Keratinocyte (primary cell): ENCODE results near the gene NAXE.

Experiments
- EZH2 ChIP-seq: IDR thresholded peaks from one replicate; pipeline ENCODE4 v1.6.1; 2012; ENCODE audit warnings: inconsistent platforms, mild to moderate bottlenecking, low read length, moderate library complexity
- TF ChIP-seq, protein P1 (sequence below), 3 experiments: IDR thresholded peaks in 1 of 3; conservative IDR thresholded peaks in 1 of 3; optimal IDR thresholded peaks in 1 of 3; 2 replicates in 2 of 3; 3 replicates in 1 of 3; pipeline versions ENCODE3 to v1.5.1; 2011; ENCODE audit warnings: low read length in 3 of 3, mild to moderate bottlenecking in 3 of 3, moderate library complexity in 2 of 3, control low read depth in 1 of 3, inconsistent platforms in 1 of 3; ENCODE audit not compliant: insufficient read depth in 2 of 3; ENCODE audit errors: extremely low read depth in 1 of 3

DNA sequence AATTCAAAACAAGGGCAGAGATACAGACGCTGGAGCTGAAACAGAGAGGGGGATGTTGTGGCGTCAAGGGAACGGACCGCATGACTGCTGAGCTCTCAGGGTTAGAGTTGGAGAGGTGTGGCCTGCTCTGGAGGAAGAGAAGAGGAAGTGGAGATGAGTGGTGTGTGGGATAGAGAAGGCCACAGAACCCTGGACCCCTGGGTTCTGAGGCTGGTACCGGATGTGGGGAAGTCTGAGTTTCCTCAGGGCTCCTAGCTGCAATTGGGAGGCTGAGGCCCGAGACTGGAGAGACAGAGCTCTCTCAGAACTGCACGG lies 52.2 kb downstream of the NAXE start:
- TF ChIP-seq, protein P1, sequence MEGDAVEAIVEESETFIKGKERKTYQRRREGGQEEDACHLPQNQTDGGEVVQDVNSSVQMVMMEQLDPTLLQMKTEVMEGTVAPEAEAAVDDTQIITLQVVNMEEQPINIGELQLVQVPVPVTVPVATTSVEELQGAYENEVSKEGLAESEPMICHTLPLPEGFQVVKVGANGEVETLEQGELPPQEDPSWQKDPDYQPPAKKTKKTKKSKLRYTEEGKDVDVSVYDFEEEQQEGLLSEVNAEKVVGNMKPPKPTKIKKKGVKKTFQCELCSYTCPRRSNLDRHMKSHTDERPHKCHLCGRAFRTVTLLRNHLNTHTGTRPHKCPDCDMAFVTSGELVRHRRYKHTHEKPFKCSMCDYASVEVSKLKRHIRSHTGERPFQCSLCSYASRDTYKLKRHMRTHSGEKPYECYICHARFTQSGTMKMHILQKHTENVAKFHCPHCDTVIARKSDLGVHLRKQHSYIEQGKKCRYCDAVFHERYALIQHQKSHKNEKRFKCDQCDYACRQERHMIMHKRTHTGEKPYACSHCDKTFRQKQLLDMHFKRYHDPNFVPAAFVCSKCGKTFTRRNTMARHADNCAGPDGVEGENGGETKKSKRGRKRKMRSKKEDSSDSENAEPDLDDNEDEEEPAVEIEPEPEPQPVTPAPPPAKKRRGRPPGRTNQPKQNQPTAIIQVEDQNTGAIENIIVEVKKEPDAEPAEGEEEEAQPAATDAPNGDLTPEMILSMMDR (optimal IDR thresholded peaks at IDR 0.05 in 1 of 3, IDR thresholded peaks at IDR 0.05 in 1 of 3, conservative IDR thresholded peaks at IDR 0.05 in 1 of 3; ENCODE audit: extremely low read depth in 1 of 3, insufficient read depth in 2 of 3, low read length in 3 of 3): no peak
- TF ChIP-seq EZH2: no peak
